H1 (cell line): ENCODE results near the gene GTF2F2. TPM values are rescaled to one million over a fixed set of nuclear protein-coding genes. Genes with fewer than 3 reads are reported as not detected.

ENCODE experiments used
- CTCF ChIA-PET: fragments of 300-600 bp; sonication (Branson Sonifier 250); formaldehyde crosslinking; loops from one replicate; lab custom pipeline; 2021; ENCODE audit not compliant: partially characterized antibody; lab: Charles Lee
- POLR2A ChIA-PET: fragments of 300-600 bp; sonication (Branson Sonifier 250); formaldehyde crosslinking; loops from one replicate; lab custom pipeline; 2021; ENCODE audit warnings: inconsistent platforms; ENCODE audit not compliant: partially characterized antibody; lab: Charles Lee
- DNase-seq, 2 experiments: peaks; one replicate each; pipeline versions ENCODE4 v3.0.0 to v3.0.0-alpha.2; 2010 to 2022; ENCODE audit warnings: low spot score in 2 of 2, low read depth in 1 of 2, mixed read lengths in 1 of 2
- FAIRE-seq: peaks from 2 replicates; lab custom pipeline; 2011; peaks lifted over from hg19 to GRCh38; lab: Jason Lieb, UNC
- H2AFZ ChIP-seq: 2 replicates; pipeline ENCODE4 v1.8.1; 2012; ENCODE audit warnings: low read length, inconsistent platforms
- H2AK5ac ChIP-seq: 2 replicates; pipeline ENCODE4 v1.6.1; 2013; ENCODE audit warnings: low read depth, low read length
- H2BK120ac ChIP-seq: replicated peaks from 2 replicates; pipeline ENCODE3; 2013; ENCODE audit warnings: low read depth, low read length, inconsistent platforms
- H2BK12ac ChIP-seq: 2 replicates; pipeline ENCODE4 v1.6.1; 2013; ENCODE audit warnings: low read depth, low read length
- H2BK15ac ChIP-seq: 2 replicates; pipeline ENCODE4 v1.6.1; 2013; ENCODE audit warnings: low read length
- H2BK20ac ChIP-seq: 2 replicates; pipeline ENCODE4 v1.6.1; 2013; ENCODE audit warnings: low read length
- H2BK5ac ChIP-seq: 2 replicates; pipeline ENCODE4 v1.6.1; 2013; ENCODE audit warnings: low read depth, low read length
- H3K14ac ChIP-seq: 2 replicates; pipeline ENCODE4 v1.6.1; 2013; ENCODE audit warnings: inconsistent platforms; ENCODE audit not compliant: insufficient read length
- H3K18ac ChIP-seq: 2 replicates; pipeline ENCODE4 v1.6.1; 2013; ENCODE audit warnings: low read length; ENCODE audit errors: extremely low read depth
- H3K23ac ChIP-seq: 2 replicates; pipeline ENCODE4 v1.6.1; 2013; ENCODE audit warnings: inconsistent platforms; ENCODE audit not compliant: insufficient read length
- H3K23me2 ChIP-seq: 2 replicates; pipeline ENCODE4 v1.6.1; 2013; ENCODE audit warnings: low read depth, low read length
- H3K27ac ChIP-seq: 2 replicates; pipeline ENCODE4 v1.6.1; 2011; ENCODE audit warnings: low read depth, low read length, inconsistent platforms
- H3K27me3 ChIP-seq, 4 experiments: replicated peaks in 1 of 4; 1 replicate in 1 of 4; 2 replicates in 3 of 4; pipeline versions ENCODE4 v1.6.1 to v1.8.1; 2011 to 2013; ENCODE audit warnings: low read length in 3 of 4, mild to moderate bottlenecking in 3 of 4, inconsistent platforms in 2 of 4, mixed read lengths in 2 of 4, moderate library complexity in 1 of 4; ENCODE audit not compliant: control insufficient read depth in 3 of 4, insufficient read depth in 3 of 4; ENCODE audit errors: extremely low read depth in 1 of 4
- H3K36me3 ChIP-seq, 4 experiments: 2 replicates each; pipeline versions ENCODE4 v1.6.1 to v1.8.1; 2011 to 2013; ENCODE audit warnings: mild to moderate bottlenecking in 4 of 4, low read length in 3 of 4, moderate library complexity in 2 of 4, control low read depth in 1 of 4, inconsistent platforms in 1 of 4; ENCODE audit not compliant: insufficient read depth in 4 of 4, control insufficient read depth in 2 of 4
- H3K4ac ChIP-seq: replicated peaks from 2 replicates; pipeline ENCODE3; 2013; ENCODE audit warnings: low read length, low read depth, mixed read lengths, inconsistent platforms; ENCODE audit not compliant: insufficient read length
- H3K4me1 ChIP-seq, 4 experiments: replicated peaks in 1 of 4; 1 replicate in 1 of 4; 2 replicates in 3 of 4; pipeline versions ENCODE4 v1.6.1 to v1.8.1; 2011 to 2013; ENCODE audit warnings: low read length in 3 of 4, inconsistent platforms in 2 of 4, mixed read lengths in 1 of 4; ENCODE audit not compliant: insufficient read depth in 4 of 4, control insufficient read depth in 3 of 4
- H3K4me2 ChIP-seq, 2 experiments: 2 replicates each; pipeline versions ENCODE4 v1.6.1 to v1.8.1; 2011 to 2013; ENCODE audit warnings: low read depth in 2 of 2, low read length in 2 of 2, control low read depth in 1 of 2, inconsistent platforms in 1 of 2, mild to moderate bottlenecking in 1 of 2; ENCODE audit not compliant: insufficient read depth in 1 of 2
- H3K4me3 ChIP-seq, 4 experiments: fragments of 200-600, 300-600 bp in 1 of 4; sonication (generic), shearing (Covaris generic), sonication (Bioruptor Twin) in 1 of 4; 2 replicates each; pipeline versions ENCODE4 v1.5.1 to v1.8.1; 2011 to 2016; ENCODE audit warnings: low read length in 4 of 4, low read depth in 3 of 4, control low read depth in 2 of 4, inconsistent platforms in 2 of 4, mild to moderate bottlenecking in 2 of 4, mixed read lengths in 1 of 4, moderate library complexity in 1 of 4; ENCODE audit not compliant: insufficient read depth in 2 of 4; ENCODE audit errors: extremely low read depth in 1 of 4
- H3K56ac ChIP-seq: replicated peaks from 2 replicates; pipeline ENCODE3; 2013; ENCODE audit warnings: low read depth, mild to moderate bottlenecking, mixed read lengths, low read length, inconsistent platforms; ENCODE audit not compliant: insufficient read length
- H3K79me1 ChIP-seq: 2 replicates; pipeline ENCODE4 v1.6.1; 2013; ENCODE audit warnings: low read depth, low read length, control low read depth
- H3K79me2 ChIP-seq, 2 experiments: 2 replicates each; pipeline versions ENCODE4 v1.6.1 to v1.8.1; 2012 to 2013; ENCODE audit warnings: low read length in 2 of 2, mild to moderate bottlenecking in 2 of 2, inconsistent platforms in 1 of 2; ENCODE audit not compliant: insufficient read depth in 2 of 2, control insufficient read depth in 1 of 2
- H3K9ac ChIP-seq, 4 experiments: replicated peaks in 1 of 4; 1 replicate in 1 of 4; 2 replicates in 3 of 4; pipeline versions ENCODE4 v1.6.1 to v1.8.1; 2011 to 2013; ENCODE audit warnings: low read depth in 3 of 4, low read length in 3 of 4, control low read depth in 2 of 4, mild to moderate bottlenecking in 2 of 4, moderate library complexity in 2 of 4, inconsistent platforms in 1 of 4; ENCODE audit errors: extremely low read depth in 1 of 4
- H3K9me3 ChIP-seq, 2 experiments: 2 replicates each; pipeline versions ENCODE4 v1.6.1 to v1.8.1; 2012 to 2013; ENCODE audit warnings: mild to moderate bottlenecking in 2 of 2, moderate library complexity in 2 of 2, control low read depth in 1 of 2, inconsistent platforms in 1 of 2, low read depth in 1 of 2, low read length in 1 of 2, mixed read lengths in 1 of 2; ENCODE audit not compliant: insufficient read depth in 2 of 2
- H4K20me1 ChIP-seq, 2 experiments: replicated peaks in 1 of 2; 2 replicates each; pipeline versions ENCODE3 to v1.8.1; 2011 to 2013; ENCODE audit warnings: inconsistent platforms in 2 of 2, low read length in 2 of 2, mild to moderate bottlenecking in 1 of 2; ENCODE audit not compliant: insufficient read depth in 2 of 2, control insufficient read depth in 1 of 2
- H4K5ac ChIP-seq: 2 replicates; pipeline ENCODE4 v1.6.1; 2013; ENCODE audit warnings: low read length, low read depth, mixed read lengths, inconsistent platforms; ENCODE audit not compliant: insufficient read length
- H4K8ac ChIP-seq: 2 replicates; pipeline ENCODE4 v1.8.0; 2013; ENCODE audit warnings: mild to moderate bottlenecking, moderate library complexity, low read length, inconsistent platforms; ENCODE audit not compliant: insufficient read depth; ENCODE audit errors: extremely low read depth
- H4K91ac ChIP-seq: replicated peaks from 2 replicates; pipeline ENCODE3; 2013; ENCODE audit warnings: low read length, mixed read lengths, inconsistent platforms; ENCODE audit not compliant: insufficient read length
- BCL11A ChIP-seq, 2 experiments: IDR thresholded peaks; one replicate each; pipeline ENCODE4 v1.6.1; 2011; ENCODE audit warnings: low read depth in 2 of 2, low read length in 2 of 2, mild to moderate bottlenecking in 2 of 2
- CBX8 ChIP-seq: fragments of 300-800, 300-1000 bp; sonication (generic); IDR thresholded peaks from 2 replicates; pipeline ENCODE4 v1.7.1; 2016; ENCODE audit warnings: low read depth, low read length, borderline replicate concordance
- CHD1 ChIP-seq: IDR thresholded peaks from 2 replicates; pipeline ENCODE4 v1.6.1; 2012; ENCODE audit warnings: low read depth, low read length, improper control_type of control experiment
- EP300 ChIP-seq, 2 experiments: IDR thresholded peaks; 1 replicate in 1 of 2; 2 replicates in 1 of 2; pipeline ENCODE4 v1.6.1; 2011 to 2012; ENCODE audit warnings: low read depth in 2 of 2, low read length in 2 of 2, mild to moderate bottlenecking in 2 of 2, borderline replicate concordance in 1 of 2, inconsistent platforms in 1 of 2, moderate library complexity in 1 of 2
- HDAC6 ChIP-seq: IDR thresholded peaks from one replicate; pipeline ENCODE4 v1.7.1; 2012; ENCODE audit warnings: low read depth, mild to moderate bottlenecking, inconsistent platforms, low read length, moderate library complexity
- KDM4A ChIP-seq: IDR thresholded peaks from one replicate; pipeline ENCODE4 v1.7.1; 2012; ENCODE audit warnings: low read depth, mild to moderate bottlenecking, moderate library complexity, low read length, inconsistent platforms; ENCODE audit not compliant: severe bottlenecking
- KDM5A ChIP-seq: fragments of 200-600 bp; IDR thresholded peaks from 2 replicates; pipeline ENCODE4 v1.7.1; 2012; ENCODE audit warnings: mild to moderate bottlenecking, low read length, inconsistent platforms, mixed read lengths
- PHF8 ChIP-seq: fragments of 200-600 bp; sonication (generic); conservative IDR thresholded peaks from 2 replicates; pipeline ENCODE4 v1.7.1; 2012; ENCODE audit warnings: low read depth, mild to moderate bottlenecking, inconsistent platforms, low read length, moderate library complexity
- POLR2AphosphoS5 ChIP-seq: IDR thresholded peaks from 2 replicates; pipeline ENCODE4 v1.6.1; 2011; ENCODE audit warnings: low read depth, low read length
- SIN3A ChIP-seq, 2 experiments: IDR thresholded peaks in 1 of 2; conservative IDR thresholded peaks in 1 of 2; 2 replicates each; pipeline ENCODE4 v1.6.1; 2011 to 2012; ENCODE audit warnings: low read length in 2 of 2, improper control_type of control experiment in 1 of 2, low read depth in 1 of 2, mild to moderate bottlenecking in 1 of 2
- SIX5 ChIP-seq: IDR thresholded peaks from 2 replicates; pipeline ENCODE4 v1.6.1; 2011; ENCODE audit warnings: mild to moderate bottlenecking, low read depth, low read length
- SUZ12 ChIP-seq: fragments of 200-600 bp; sonication (generic); IDR thresholded peaks from 2 replicates; pipeline ENCODE4 v1.6.1; 2012; ENCODE audit warnings: mild to moderate bottlenecking, inconsistent platforms, low read length, moderate library complexity, mixed read lengths
- polyA plus RNA-seq, 7 experiments: library from polyadenylated mRNA; depleted of rRNA in 3 of 7; stranded (reverse) in 5 of 7; unstranded in 2 of 7; fragments of >200 nt in 5 of 7; fragments of 200-250 nt in 2 of 7; gene quantifications; 1 replicate in 5 of 7; 2 replicates in 1 of 7; 4 replicates in 1 of 7; pipeline versions ENCODE4 v1.2.1 to v1.2.3, GENCODE V29; 2011 to 2013; ENCODE audit warnings: missing spikeins in 2 of 7, mixed read lengths in 2 of 7
- total RNA-seq: library from RNA; stranded (reverse); fragmentation: NEBNext Ultra II Directional; extraction: Animal tissue kit (Norgen Biotek cat#: 25700); gene quantifications from 2 replicates; pipeline ENCODE4 v1.2.1, GENCODE V29; 2021

Gene GTF2F2
- total and polyA plus RNA-seq, 2 of the 8 experiments (the other 6 are each of a cell fraction or from before 2014, with no cell fraction given): 10.8 to 31.1 TPM

DNA sequence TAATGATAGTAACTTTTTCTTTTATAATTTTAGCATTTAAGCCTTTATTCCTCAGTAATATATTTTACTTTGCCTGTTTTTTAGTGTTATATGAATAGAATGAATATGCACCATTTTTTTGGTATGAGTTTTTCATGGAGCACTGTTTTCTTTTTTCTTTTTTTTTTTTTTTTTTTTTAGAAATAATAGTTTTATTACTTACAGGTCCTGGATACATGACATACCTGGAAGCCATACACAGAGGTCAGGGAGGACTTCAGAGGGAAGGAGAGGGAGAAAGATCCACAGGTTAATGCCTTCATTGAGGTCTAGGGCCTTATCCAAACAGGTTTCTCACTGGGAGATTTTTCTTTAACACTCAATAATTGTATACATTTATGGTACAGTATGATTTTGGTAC, 54.2 kb downstream of the GTF2F2 start:
- no peak overlapping the region for H3K9ac ChIP-seq
- 0 out of 2 replicates have a peak, but pooled peaks cover 2% of the 10 kb centered on the region for H3K79me1 ChIP-seq
- H3K4me3 ChIP-seq: no peak overlapping the region
- no peaks in the 10 kb centered on the region; a peak in 2 of 7 replicates for H3K4me1 ChIP-seq
- CTCF ChIA-PET: interaction anchor here (0.6 to 1.7 kb wide), 3 partner anchors 79 to 127 kb away, joined by 3 to 4 read pairs (median 3); no protein-coding TSS in a partner anchor
- no peaks in the 10 kb centered on the region for H3K36me3 ChIP-seq
- no peak overlapping the region for H3K14ac ChIP-seq
- H2BK120ac ChIP-seq: no peak overlapping the region
- no peak overlapping the region for H2BK20ac ChIP-seq
- no peak for DNase-seq
- H3K18ac ChIP-seq: no peak overlapping the region
- FAIRE-seq: no peak
- H4K5ac ChIP-seq: no peak overlapping the region
- no peak overlapping the region for H2AFZ ChIP-seq
- no peak overlapping the region for H4K91ac ChIP-seq
- H3K23ac ChIP-seq: no peak overlapping the region
- H4K8ac ChIP-seq: no peak overlapping the region
- H3K4ac ChIP-seq: no peak overlapping the region
- no peaks in the 10 kb centered on the region for H3K27me3 ChIP-seq
- no peak overlapping the region for H2BK15ac ChIP-seq
- peaks cover 0 to 3% of the 10 kb centered on the region in 2 experiments for H4K20me1 ChIP-seq
- H2BK12ac ChIP-seq: no peak overlapping the region
- POLR2A ChIA-PET: no interaction called here
- H3K9me3 ChIP-seq: no peaks in the 10 kb centered on the region
- no peak overlapping the region for H2AK5ac ChIP-seq
- no peak overlapping the region for H2BK5ac ChIP-seq
- TF ChIP-seq CHD1: no peak
- TF ChIP-seq SUZ12: no peak
- TF ChIP-seq KDM4A: no peak
- no peak for TF ChIP-seq SIN3A (conservative IDR thresholded peaks at IDR 0.05 in 1 of 2, IDR thresholded peaks at IDR 0.05 in 1 of 2; ENCODE audit: low read depth in 1 of 2, low read length in 2 of 2)
- no peak for TF ChIP-seq PHF8
- no peak for TF ChIP-seq SIX5
- TF ChIP-seq KDM5A: no peak
- no peak for TF ChIP-seq HDAC6
- no peak for TF ChIP-seq POLR2AphosphoS5
- no peak for TF ChIP-seq CBX8
- no peak for TF ChIP-seq BCL11A (IDR thresholded peaks at IDR 0.05; ENCODE audit: low read depth in 2 of 2, low read length in 2 of 2)
- TF ChIP-seq EP300 (IDR thresholded peaks at IDR 0.05; ENCODE audit: borderline replicate concordance in 1 of 2, low read depth in 2 of 2, low read length in 2 of 2): no peak
- TF ChIP-seq, all 59 proteins: peak for 0
- Histone ChIP-seq H3K27ac (no peak overlapping the region), H3K56ac (no peak overlapping the region), H3K79me2 (peaks cover 0 to 20% of the 10 kb centered on the region in 2 experiments; a peak in 1 of 4 replicates), H3K23me2 (no peaks in the 10 kb centered on the region), H3K4me2 (no peak overlapping the region)
